NCI-H1436 treated with DMSO at 0.1 percent for 48 hours (cell line): ENCODE results near the gene SOX9.
A peak's percentile ranks its signal among the peaks of the same experiment; 100 is the strongest.

ENCODE experiments used
- DNase-seq: peaks from one replicate; lab custom pipeline; 2025; lab: John Stamatoyannopoulos, UW

SOX9 gene

DNA sequence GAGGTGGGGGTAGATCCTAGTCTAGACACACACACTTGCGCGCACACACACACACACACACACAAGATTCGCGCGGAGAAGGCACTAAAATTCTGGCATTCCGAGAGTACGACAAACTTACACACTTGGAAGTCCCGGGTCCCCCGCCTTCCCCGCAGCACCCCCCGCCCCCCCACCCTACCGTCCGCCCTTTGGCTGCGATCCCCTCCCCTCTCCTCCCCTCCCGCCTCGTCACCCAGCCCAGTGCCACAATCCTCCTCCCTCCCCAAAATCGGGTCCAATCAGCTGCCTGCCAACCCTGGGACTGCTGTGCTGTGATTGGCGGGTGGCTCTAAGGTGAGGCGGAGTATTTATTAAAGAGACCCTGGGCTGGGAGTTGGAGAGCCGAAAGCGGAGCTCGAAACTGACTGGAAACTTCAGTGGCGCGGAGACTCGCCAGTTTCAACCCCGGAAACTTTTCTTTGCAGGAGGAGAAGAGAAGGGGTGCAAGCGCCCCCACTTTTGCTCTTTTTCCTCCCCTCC lies at the start of gene SOX9:
Gene SOX9 (plus strand): TSS at position 379 of the 522 bp plus-strand sequence. CDS start 372 bp downstream, outside the sequence.
- peak; percentile 89 for DNase-seq

DNA sequence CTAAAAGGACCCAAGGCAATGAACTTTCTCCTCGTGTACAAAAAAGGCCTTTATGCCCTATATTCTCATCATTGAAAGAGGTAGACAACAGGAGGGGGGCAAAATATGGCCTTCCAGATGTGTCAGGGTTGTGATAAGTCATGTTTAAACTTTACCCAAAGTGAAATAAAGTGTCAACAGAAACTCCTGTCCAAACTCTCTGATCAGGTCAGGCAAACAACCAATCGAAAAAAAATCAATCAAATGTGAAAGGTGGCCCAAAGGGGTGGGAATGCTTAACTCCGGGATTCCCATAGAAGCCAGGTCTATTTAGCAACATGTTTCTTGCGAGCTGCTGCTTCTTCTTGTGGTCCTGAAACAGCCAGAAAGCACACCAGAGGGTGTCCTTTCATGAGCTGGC lies 49.5 kb upstream of the SOX9 start:
- no peak for DNase-seq

DNA sequence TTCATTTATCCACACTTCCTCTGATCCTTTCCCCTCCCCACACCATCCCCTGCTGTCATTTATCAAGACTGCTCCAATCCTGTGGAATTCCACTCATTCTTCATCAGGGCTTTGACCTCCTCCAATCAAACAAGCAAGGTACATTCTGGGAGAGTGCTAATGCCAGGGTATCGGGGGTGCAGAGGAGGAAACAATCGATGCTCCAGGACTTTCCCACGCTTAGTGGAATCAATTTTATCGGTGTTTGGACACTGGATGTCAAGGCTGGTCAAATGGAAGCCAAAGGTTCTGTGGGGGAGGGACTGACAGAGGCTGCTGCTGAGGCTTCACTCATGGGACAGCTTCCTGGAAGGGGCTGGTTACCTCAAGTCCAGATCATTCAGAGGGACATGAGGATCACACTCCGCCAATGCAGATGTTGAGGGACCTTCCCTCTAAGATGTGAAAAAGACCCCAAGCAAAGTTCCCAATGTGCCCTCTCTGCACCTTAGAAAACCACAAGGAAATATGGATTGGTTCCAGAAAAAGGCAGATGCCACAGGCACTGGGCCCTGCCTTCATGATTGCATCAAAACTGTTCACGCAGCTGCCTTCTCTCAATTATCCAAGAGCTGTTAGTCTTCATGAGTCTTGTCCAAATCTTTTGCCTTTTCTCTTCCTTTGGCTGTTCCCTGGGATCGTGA lies 44.7 kb upstream of the SOX9 start:
- no peak for DNase-seq

DNA sequence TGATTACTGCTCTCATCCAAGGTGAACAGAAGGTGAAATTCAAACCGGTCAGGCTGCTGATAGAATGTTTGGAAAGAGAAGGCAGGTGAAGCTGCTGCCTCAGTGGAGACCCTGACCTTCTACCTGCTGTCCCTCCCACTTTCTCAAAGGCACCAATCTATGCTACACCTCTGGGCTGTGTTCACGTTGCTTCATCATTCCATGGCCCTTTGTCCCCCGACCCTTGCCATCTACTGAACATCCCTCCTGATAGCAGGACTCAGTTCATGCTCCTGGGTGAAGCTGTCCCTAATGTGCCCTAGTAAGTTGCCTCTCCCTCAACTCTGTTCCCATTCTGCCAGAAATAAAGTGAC lies 44.2 kb upstream of the SOX9 start:
- DNase-seq: no peak

DNA sequence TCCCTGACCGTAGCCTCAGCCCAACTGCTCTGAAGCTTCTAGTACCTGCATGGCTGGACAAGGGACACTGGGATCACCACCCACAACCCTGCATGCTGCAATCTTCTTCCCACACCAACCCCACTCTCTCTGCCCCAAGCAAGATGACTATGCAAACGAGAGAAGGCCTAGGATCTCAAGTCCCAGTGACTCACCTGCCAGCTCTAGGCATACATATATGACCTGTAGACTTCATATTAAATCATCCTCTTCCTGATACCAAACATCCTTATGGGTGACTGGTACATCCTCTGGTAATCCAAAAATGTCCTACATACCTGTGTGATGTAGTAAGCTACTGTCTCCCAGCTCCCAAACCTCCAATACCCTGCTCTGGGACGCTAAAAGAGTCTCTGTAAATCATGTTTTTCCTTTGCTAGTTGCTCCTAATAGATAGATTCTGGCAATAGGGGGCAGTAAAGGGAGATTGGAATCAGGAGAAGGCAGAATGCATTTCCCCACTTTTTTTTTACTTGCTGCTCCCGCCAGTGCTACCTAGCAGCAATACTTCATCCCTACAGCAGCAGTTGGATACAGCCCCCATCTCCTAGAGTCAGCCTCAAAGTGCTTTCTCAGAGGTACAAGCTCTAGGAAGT lies 43.4 kb upstream of the SOX9 start:
- DNase-seq: no peak

DNA sequence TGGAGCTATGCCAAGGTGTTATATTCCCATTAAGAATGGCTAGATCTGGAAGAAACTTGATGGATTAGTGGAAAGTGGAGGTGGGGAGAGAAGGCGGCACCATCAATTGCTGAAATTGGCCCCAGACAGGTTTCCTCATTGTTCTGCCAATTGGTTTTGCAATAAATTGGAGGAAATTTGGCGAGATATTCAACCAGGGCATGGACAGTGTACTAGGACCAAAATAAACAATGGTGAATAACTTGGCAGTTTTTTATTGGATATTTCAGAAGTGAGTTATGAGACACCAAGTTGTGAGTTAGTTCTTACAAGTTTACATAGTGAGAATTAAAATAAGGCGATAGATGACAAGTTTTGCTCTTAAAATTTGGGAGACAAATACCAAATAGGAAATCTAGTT lies 41.1 kb upstream of the SOX9 start:
- DNase-seq: no peak

DNA sequence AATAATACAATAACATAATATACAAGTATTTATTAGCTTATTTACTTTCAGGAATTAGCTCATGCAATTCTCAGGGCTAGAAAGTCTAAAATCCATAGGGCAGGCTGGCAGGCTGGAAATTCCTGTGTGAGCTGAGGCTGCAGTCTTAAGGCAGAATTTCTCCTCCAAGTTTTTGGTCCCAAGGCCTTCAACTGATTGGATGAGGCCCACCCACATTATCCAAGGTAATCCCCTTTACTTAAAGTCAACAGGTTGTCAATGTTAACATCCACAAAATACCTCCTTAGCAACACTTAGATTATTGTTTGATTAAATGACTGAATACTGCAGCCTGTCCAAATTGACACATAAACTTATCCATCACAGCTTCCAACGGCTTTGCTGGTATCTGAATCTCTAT lies 32.9 kb upstream of the SOX9 start:
- no peak for DNase-seq

DNA sequence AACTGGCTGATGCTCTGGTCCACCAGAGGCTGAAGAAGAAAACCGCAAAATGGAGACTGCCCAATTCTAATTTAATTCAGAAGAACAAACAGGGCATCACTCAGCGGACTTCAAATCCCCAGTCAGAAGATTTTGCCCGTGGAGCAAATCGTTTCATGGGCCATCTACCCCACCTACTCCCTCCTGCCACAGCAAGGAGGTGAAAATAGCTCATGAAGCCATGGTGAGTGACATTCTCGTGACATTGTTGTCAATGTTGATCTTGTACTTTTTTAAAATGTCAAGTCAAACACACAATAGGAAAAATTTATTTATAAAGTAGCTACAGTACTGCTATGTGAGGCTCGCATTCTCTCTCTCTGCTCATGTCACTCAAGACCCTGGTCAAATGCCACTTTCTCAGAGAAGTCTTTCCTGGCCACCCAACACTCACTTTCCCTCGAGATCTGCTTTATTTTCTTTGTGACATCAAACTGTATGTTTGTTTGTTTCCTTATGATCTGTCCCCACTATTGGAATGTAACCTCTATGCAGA lies 31.3 kb upstream of the SOX9 start:
- DNase-seq: no peak

DNA sequence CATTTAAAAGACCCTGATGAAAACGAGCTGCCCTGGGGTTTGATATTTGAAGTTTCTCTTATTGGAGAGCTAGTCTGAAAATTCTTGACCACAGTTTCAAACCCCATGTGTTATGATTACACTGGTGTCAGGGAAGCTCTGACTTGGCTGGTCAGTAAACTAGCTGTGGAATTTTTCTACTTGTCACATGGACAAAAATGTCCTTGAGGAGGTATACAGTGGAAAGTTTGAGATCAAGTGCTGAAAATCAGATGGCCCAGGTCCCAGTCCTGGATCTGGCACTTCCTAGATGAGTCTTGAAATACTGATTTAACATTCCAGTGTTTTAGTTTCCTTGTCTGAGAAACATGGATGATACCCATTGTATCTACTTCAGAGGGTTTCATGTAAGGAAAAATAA lies 30.7 kb upstream of the SOX9 start:
- DNase-seq: no peak

DNA sequence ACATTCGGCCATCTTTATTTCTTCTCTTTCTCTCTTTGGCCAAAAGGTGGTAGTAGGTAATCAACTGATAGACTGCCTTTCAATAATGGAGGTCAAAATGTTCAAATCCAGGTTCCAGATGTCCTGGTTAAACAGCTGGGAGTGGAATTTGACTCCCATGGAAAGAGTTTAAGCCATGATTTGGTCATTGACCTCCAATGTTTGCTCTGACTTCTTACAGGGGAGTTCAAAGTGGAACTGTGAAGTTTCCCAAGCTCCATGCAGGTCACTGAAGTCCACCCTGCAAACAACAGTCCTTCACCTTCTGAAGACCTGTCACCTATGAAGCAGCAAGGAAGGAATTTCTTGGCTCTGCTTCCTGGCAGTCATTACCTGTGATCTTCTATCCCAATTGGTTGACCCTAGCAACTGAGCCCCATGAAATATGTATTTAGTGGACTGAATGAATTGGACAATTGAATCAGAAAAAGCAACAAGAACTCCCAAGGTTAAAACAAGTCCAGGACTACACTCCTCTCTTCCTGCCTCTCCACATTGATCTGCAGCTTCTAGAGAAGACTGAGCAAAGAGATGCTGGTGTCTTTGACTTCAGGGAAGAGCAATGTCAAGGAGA lies 28.0 kb upstream of the SOX9 start:
- DNase-seq: no peak

DNA sequence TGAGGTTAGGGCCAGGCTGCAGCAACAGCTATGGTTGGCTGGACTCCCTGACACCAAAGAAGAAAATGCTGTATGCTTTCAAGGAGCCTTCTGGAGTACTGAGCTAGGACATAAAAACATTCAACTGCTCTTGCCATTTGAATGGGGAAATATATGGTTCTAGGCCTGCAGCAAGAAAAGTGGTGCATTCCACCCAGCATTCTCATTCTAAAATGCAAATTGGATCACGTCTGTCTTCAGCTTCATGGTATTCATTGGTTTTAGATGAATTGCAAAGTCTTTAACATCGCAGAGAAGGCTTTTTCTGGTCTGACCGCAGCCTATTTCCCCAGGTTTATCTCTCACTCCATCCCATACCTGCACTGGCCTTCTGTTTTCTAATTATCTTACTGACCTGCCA lies 27.1 kb upstream of the SOX9 start:
- DNase-seq: no peak

DNA sequence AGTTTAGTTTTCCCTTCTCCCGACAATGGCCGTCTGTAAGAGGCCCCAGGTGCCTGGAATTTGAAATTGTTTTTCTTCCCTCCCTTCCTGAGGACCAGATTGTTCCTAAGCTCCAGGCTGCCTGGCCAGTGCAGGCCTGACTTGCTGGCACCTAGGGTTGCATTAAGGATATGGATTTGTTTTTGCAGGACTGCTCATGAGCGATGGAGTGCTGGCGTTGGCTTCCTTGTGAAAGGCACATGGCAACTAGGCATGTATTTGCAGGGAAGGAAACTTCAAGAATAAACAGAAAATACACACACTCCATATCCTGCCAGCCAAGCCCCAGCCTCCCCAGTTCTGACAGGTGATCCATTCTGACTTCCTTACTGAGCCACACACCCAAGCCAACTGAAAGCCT lies 25.5 kb upstream of the SOX9 start:
- no peak for DNase-seq

DNA sequence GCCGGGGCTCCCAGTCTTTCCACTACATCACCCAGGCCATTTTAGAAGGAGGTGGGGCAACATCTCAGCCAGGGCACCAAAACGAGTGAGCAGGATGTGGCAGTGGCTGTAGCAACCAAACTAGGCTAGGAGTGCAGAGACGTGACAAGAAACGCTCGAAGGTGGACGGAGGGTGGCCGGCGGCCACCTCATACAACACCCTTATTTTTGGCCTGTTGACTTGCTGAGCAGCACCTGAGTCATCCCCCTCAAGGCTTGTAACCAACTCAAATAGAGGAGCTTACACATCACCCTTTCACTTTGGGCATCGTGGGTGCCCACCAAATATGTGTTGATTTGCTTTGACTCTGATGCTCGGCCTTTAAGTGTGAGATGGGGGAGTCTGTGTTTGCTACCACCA lies 23.7 kb upstream of the SOX9 start:
- no peak for DNase-seq

DNA sequence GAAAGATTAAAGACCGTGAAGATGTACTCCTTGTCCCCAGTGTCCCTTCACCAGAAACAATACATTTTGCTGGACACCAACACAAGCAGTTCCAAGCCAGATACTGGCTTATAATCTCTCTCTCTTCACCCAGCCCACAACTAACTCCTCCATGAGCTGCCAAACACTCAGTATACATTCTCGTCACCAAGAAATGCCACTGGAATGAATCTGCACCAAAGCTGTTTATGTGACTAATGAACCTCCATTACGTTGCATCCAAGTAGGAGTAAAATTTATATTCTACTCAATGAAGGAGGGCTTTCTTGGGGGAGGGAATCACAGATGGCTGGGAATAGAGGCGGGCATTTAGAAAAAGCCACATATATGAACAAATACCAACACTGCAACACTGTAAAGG lies 20.9 kb upstream of the SOX9 start:
- DNase-seq: no peak

DNA sequence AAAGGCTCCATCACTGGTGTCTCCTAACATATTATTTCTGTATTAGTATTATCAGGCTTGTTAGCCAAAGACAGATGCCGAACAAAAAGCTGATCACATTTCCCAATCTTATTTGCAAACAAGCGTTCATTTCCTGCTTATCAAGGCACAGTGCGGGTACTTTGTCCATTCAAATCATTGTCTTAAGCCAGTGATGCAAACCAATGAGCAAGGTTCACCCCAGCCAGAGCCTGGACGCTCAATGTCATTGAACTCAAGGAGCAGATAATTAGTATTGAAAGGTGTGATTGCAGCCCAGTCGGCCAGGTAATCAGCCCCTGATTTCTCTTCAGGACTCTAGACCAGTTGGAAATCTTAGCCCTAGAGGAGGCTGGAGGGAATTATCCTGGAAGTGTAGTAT lies 20.4 kb upstream of the SOX9 start:
- DNase-seq: no peak

DNA sequence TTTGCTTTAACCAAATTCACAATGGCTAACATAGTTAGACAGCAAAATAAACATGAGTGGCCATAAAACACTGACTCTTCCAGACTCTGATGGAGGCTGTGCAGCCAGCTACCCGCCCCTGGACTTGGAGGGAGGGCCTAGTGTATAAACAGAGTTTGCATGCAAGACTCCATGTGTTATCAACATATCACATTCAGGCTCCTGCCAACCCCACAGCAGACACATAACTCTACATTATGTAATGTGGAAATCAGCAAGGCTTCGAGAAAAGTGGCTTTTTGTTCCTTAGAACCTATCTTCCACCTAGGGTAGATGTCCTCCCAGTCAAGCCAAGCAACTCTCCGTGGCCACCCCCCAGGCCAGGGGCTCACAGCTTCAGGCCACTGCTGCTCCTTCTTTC lies 19.3 kb upstream of the SOX9 start:
- no peak for DNase-seq

DNA sequence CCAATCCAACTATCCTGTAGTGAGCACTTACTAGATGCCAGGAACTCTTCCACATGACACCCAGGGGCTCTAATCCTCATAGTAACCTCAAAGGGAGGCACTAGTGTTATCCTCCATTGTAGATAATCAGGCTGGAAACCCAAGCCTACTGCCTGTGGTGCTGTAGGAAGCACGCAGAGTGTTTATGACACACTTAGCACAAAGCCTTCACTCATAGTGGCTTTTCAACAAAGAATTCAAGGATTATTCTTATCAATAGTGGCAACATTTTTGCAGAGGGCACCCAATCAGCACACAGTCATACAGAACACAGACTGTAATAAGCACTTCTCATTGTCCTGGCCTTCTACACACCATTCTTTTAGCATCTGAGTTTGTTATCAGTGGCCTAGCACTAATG lies 18.5 kb upstream of the SOX9 start:
- DNase-seq: no peak

DNA sequence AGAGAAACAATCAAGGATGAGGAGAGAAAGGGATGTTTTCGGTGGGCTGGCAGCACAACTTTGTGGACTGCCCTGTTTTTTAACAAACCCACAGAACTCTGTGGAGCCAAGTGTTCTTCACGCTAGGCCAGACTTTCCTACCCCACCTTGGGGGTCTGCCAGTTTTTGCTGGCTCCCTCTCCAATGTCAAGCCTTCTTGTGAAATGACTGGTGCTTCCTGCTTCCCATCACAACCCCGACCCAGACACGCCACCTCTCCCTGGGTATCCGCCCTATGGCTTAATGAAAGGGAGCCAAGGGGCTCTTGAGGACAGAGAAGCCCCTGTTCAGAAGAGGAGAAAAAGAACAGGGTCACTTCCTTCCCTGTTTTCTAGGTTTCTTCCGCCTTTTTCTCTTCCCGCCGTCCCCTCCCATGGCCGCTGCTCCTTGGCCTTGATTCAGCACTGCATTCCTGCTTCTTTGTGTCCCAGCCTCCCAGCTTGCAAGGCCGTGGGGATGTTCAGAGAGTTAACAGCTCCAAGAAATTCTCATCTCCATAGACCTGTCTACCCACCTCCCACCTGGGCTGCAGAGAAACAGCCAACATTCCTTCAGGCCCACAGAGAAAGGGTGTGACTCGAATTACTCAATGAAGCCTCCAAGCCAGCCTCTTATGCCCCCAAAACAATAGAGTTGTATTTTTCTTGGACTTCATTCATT lies 16.5 kb upstream of the SOX9 start:
- no peak for DNase-seq

DNA sequence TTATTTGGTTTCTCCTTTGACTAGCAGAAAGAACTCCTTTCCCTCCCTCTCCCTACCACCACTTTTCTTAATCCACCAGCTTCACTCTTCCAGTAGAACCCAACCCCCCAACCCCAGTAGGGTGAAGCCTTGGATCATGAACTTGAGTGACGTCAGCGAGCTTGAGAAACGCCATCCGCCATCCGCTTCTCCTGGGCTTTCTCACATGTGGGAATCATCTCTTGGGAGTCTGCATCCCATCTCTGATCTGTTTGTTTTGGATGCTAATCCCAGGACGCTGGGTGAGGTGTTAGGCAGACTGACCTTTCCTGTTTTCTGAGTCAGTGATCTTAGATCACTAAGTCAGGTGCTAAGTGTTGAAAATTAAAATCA lies 16.0 kb upstream of the SOX9 start:
- no peak for DNase-seq

DNA sequence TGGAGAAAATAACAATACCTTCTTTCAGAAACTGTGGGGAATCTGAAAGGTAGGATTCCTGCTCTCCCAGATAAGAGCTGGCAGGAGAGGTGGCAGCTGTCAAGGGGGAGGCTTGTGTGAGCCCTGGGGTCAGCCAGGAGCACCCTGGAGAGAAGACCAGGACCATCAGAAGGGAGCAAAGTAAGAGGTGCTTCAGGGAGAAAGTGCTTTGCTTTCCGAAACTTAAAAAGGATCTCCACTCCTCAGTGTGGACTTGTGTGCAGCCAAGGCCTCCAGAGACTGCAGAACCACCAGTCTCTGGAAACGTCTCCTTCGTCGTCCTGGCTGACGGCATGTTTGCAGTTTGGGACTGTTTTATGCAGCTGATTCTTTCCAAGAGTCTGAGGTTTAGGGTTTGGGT lies 13.7 kb upstream of the SOX9 start:
- no peak for DNase-seq

DNA sequence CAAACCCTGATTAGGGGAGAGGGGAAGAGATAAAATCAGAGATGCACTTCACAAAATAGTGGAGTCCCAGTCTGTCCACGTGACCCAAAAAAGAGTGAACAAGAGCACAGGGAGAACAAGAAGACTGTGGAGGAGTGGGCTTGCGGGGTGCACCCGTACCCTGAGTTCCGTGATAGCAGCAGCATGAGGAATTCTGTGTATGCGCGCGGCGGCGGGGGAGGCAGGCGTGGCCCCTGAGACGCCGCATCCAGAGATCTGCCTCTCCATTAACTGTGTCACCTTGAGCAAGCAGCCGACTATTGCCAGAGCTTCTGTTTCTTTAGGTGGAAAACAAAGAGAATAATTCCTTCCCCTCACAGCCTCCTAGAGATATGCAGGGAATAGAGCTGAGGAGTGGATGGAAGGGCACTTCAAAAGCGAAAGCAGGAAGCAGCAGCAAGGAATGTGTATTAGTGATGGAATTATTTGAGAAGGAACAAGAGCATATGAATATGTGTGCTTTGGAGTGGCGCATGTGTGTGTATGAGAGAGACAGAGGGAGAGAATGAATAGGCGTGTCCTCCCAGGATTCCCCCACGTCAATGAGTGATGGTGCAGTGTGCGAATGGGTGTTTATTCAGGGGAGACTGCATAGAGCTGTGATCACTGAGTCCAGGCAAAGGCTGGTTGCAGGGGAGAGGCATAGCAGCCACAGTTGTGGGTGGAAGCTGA lies 10.4 kb upstream of the SOX9 start:
- no peak for DNase-seq

DNA sequence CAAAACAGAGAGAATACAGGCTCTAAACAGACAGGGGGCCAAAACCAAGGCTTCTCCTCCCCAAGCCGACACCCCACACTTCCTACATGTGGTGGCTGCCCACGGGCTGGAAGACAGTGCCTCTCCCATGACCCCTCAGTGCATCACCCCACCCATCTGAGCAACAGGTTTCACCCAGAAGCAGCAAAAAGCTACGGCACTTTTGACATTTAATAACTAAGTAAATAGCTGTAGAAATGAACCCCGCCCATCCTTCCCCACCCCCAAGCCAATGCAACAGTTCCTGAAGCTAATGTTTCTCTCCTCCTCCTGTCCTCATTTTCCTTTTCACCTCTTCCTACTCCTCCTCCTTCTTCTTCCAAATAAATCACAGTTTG lies 9.9 kb upstream of the SOX9 start:
- DNase-seq: no peak
